Vein endothelial cell (primary cell): ENCODE data around the gene APCDD1. TPM values are rescaled to one million over a fixed set of nuclear protein-coding genes. Genes with fewer than 3 reads are reported as not detected.

Experiments
- total RNA-seq: library from RNA; depleted of rRNA; stranded (reverse); fragments of >200 nt; gene quantifications from 2 replicates; pipeline ENCODE4 v1.2.3, GENCODE V29; 2012

Gene APCDD1
- total RNA-seq: 0.33 TPM in 1 of 2 replicates, not detected in the other

GRCh38 chr18:10453806-10454680 is at the start of gene APCDD1:
TSS of gene APCDD1 (plus strand) at chr18:10454635. CDS start at chr18:10454982, 347 bp downstream.

GRCh38 chr18:10525697-10526560 is 71.5 kb downstream of the APCDD1 start, which contains the start of gene NAPG:
TSS of gene NAPG (plus strand) at chr18:10526027. CDS start at chr18:10526103, 76 bp downstream.

Other genes with a start within 250 kb of the APCDD1 start
- 34.9 and 51.0 TPM in 2 replicates for gene NAPG, start 71.4 kb downstream of the APCDD1 start, total RNA-seq